Left lung (tissue), 10 donors: ENCODE data around the gene EFL1. TPM values are rescaled to one million over a fixed set of nuclear protein-coding genes. Genes with fewer than 3 reads are reported as not detected.

Experiments
- ATAC-seq: fragments of 200-7000 bp; cut with Tn5 transposase; one replicate; pipeline ENCODE4 v1.9.1; 2020; ENCODE audit warnings: moderate library complexity
- DNase-seq, 4 donors: peaks; one replicate each; pipeline ENCODE4 v3.0.0-alpha.2; 2013 to 2020
- H3K27ac ChIP-seq, 2 donors: fragments of 200-600 bp; sonication (generic) in 1 of 2; one replicate each; pipeline versions ENCODE4 v1.5.0 to v1.8.0; 2020 to 2021
- H3K27me3 ChIP-seq, 2 donors: fragments of 200-600 bp; sonication (generic) in 1 of 2; one replicate each; pipeline versions ENCODE4 v1.5.0 to v1.8.0; 2020 to 2021
- H3K36me3 ChIP-seq, 2 donors: fragments of 200-600 bp; sonication (generic) in 1 of 2; one replicate each; pipeline versions ENCODE4 v1.5.0 to v1.8.0; 2020 to 2021
- H3K4me1 ChIP-seq, 2 donors: fragments of 200-600 bp; one replicate each; pipeline ENCODE4 v1.8.0; 2021
- H3K4me3 ChIP-seq, 2 donors: fragments of 200-600 bp; sonication (generic) in 1 of 2; one replicate each; pipeline versions ENCODE4 v1.5.0 to v1.8.0; 2020 to 2021; ENCODE audit warnings: mild to moderate bottlenecking in 1 of 2
- H3K9me3 ChIP-seq, 2 donors: fragments of 200-600 bp; sonication (generic) in 1 of 2; one replicate each; pipeline versions ENCODE4 v1.5.0 to v1.8.0; 2020 to 2021
- intact Hi-C, 2 donors: fragments of 100-400 bp; cut with DNase I; formaldehyde crosslinking; loops; one replicate each; pipeline versions ENCODE4 v1.11.2 to v1.14.2; 2022
- polyA plus RNA-seq, 6 donors: library from polyadenylated mRNA; unstranded; fragments of 120-200 nt; gene quantifications; one replicate each; pipeline ENCODE4 v1.2.1, GENCODE V29; 2013; ENCODE audit not compliant: insufficient read length in 6 of 6
- total RNA-seq, 2 donors: library from RNA; stranded (reverse); fragmentation: NEBNext Ultra II Directional; extraction: Animal tissue kit (Norgen Biotek cat#: 25700); gene quantifications; one replicate each; pipeline ENCODE4 v1.2.1, GENCODE V29; 2021
- TF ChIP-seq, protein P1 (sequence below), 2 donors: fragments of 200-600 bp; sonication (generic) in 1 of 2; IDR thresholded peaks; one replicate each; pipeline versions ENCODE4 v1.5.0 to v1.8.0; 2021; ENCODE audit warnings: antibody characterized with exemption in 2 of 2
- donor health status: DM: no; HTN: yes; CAD: no.
- donor health status: DM: no; HTN: no; CAD: no.

Gene EFL1
- total and polyA plus RNA-seq, 8 donors = 14.7 to 21.8 (median 18.0) TPM

DNA sequence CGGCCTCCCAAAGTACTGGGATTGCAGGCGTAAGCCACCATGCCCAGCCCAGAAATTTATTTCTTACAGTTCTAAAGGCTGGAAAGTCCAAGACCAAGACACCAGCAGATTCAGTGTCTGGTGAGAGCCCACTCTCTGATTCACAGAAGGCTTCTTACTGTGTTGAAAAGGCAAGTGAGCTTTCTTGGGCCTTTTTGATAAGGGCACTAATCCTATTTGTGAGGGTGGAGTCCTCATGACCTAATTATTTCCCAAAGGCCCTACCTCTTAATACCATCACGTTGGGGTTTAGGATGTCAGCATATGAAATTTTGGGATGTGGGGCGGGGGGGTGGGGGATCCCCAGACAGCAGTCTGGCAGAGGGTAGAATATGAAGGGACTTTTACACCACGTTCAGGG is 169.2 kb downstream of the EFL1 start:
- H3K27ac ChIP-seq = no peak overlapping the region
- no peak overlapping the region for H3K4me3 ChIP-seq
- DNase-seq = no peak
- H3K9me3 ChIP-seq = no peaks in the 10 kb centered on the region
- H3K27me3 ChIP-seq = no peaks in the 10 kb centered on the region
- no peak for ATAC-seq
- no peaks in the 10 kb centered on the region for H3K36me3 ChIP-seq
- no peaks in the 10 kb centered on the region for H3K4me1 ChIP-seq
- intact Hi-C loops = no loop called here
- TF ChIP-seq, protein P1, sequence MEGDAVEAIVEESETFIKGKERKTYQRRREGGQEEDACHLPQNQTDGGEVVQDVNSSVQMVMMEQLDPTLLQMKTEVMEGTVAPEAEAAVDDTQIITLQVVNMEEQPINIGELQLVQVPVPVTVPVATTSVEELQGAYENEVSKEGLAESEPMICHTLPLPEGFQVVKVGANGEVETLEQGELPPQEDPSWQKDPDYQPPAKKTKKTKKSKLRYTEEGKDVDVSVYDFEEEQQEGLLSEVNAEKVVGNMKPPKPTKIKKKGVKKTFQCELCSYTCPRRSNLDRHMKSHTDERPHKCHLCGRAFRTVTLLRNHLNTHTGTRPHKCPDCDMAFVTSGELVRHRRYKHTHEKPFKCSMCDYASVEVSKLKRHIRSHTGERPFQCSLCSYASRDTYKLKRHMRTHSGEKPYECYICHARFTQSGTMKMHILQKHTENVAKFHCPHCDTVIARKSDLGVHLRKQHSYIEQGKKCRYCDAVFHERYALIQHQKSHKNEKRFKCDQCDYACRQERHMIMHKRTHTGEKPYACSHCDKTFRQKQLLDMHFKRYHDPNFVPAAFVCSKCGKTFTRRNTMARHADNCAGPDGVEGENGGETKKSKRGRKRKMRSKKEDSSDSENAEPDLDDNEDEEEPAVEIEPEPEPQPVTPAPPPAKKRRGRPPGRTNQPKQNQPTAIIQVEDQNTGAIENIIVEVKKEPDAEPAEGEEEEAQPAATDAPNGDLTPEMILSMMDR (IDR thresholded peaks at IDR 0.05) = no peak

DNA sequence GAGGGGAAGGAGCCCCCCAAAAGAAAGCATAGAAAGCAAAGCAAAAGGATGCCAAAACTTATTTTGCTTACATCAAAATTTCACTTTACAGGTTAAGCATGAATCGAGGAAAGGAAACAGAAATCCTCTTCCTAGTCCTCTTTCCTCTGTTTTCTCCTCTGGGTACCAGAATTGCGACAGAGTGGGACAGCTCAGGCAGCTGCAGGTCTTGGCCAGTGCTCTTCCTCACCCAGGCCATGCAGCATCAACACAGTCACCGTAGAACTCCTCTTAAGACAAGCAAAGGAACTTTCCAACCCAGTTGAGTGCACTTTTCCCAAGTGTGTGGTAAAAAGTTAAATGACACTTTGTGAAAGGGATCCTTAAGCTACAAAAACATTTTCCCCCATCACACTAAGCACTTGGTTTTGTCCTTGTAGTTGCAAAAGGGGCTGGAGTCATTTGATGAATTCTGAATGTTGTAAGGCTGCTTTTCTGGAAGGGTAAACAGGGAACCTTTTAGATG is 170.8 kb downstream of the EFL1 start:
- DNase-seq (no peak), ATAC-seq (no peak)
- Histone ChIP-seq H3K4me3 (no peak overlapping the region), H3K27me3 (no peaks in the 10 kb centered on the region), H3K27ac (no peak overlapping the region), H3K4me1 (no peaks in the 10 kb centered on the region), H3K9me3 (no peaks in the 10 kb centered on the region), H3K36me3 (no peaks in the 10 kb centered on the region)
- TF ChIP-seq, protein P1 (IDR thresholded peaks at IDR 0.05) = no peak
- intact Hi-C loops = no loop called here

DNA sequence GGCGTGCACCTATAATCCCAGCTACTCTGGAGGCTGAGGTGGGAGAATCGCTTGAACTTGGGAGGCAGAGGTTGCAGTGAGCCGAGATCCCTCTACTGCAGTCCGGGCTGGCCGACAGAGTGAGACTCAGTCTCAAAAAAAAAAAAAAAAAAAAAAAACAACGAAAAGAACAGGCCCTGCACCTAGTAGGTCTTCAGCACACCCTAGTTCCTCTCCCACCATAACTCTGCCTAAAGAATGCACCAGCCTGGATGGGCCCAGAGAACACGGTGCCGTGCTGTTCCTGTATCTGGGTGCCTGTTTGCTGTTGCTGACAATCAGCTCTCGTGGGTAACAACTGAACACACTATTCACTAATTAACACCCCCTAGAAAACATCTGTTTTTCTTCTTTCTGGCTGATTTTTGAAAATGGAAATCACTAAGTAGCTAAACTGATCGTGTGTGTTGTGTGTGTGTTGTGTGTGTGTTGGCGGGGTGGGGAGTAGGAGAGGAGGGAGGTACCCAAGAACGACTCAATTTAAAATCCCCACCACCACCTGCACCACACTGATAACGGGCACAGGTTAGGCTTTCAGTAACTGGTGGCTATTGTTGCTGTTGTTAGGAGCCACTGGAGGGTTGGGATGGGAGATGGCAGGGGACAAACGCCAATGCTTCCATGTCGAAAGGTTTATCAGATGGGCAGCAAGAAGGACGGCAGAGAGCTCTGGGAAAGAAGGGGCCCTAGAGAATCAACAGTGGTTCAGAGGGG is 176.1 kb downstream of the EFL1 start:
- H3K9me3 ChIP-seq = no peaks in the 10 kb centered on the region
- H3K27ac ChIP-seq = no peak overlapping the region
- intact Hi-C loops = no loop called here
- no peaks in the 10 kb centered on the region for H3K4me1 ChIP-seq
- TF ChIP-seq, protein P1 (IDR thresholded peaks at IDR 0.05) = no peak
- no peak overlapping the region for H3K4me3 ChIP-seq
- no peak for DNase-seq
- no peak for ATAC-seq
- H3K27me3 ChIP-seq = peaks cover 0 to 8% of the 10 kb centered on the region in 2 donors
- H3K36me3 ChIP-seq = no peaks in the 10 kb centered on the region

DNA sequence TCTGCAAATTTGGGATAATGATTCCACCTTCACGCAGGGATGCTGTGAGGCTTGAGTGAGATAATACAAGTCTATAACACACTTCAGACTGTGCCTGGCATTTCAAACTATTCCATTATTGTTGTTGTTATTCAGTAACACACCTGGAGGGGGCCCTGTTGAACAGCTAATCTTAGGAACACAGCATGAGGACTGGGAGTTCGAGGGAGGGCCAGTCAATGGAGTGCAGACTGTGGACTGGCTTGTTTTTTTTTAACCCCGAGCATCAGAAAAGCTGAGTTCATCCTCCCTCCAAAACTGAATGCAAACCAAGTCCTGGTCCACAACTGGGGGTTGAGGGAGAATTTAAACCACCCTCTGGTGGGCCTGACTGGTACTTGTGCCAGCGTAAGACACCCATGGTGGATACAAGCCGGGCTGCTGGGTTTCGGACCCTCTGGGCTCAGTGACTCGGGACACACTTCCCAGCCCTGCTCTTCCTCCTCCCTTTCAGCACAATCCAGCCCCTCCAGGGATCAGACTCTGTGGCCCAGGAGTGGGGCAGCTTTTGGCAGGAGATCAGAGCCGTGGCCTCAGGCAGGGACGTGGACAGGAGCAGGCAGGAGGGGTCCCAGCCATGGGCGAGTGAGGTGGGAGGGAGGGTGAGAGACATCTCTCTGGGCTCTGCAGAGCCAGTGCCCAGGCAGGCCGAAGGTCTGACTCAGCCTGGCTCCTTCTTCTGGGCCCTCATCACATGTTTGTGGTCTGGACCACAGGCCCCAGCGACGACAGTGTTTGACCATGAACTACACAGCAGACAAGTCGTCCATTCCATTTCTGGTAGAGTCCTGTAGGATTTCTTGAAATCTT is 180.4 kb downstream of the EFL1 start:
- peak in 1 of 4 donors; percentile 49 for DNase-seq
- TF ChIP-seq, protein P1 (IDR thresholded peaks at IDR 0.05) = no peak
- Histone ChIP-seq H3K27ac (no peak overlapping the region), H3K4me3 (no peak overlapping the region), H3K9me3 (no peaks in the 10 kb centered on the region), H3K4me1 (no peaks in the 10 kb centered on the region), H3K36me3 (no peaks in the 10 kb centered on the region), H3K27me3 (peaks cover 0 to 28% of the 10 kb centered on the region in 2 donors)
- peak; percentile 65 for ATAC-seq
- intact Hi-C loops = no loop called here

- Histone ChIP-seq H3K4me1 (no peaks in the 10 kb centered on the region), H3K27ac (no peak overlapping the region), H3K9me3 (no peaks in the 10 kb centered on the region), H3K36me3 (no peaks in the 10 kb centered on the region), H3K27me3 (peaks cover 0 to 36% of the 10 kb centered on the region in 2 donors), H3K4me3 (no peak overlapping the region)
- DNase-seq (no peak), ATAC-seq (no peak)
- intact Hi-C loops = no loop called here
- TF ChIP-seq, protein P1 (IDR thresholded peaks at IDR 0.05) = no peak
Observed at GRCh38 chr15:82080774-82081173, 181.8 kb downstream of the EFL1 start.
